ENCODE data around the gene GAREM2.
A peak's percentile ranks its signal among the peaks of the same experiment; 100 is the strongest.
"Not testable (repeated sequence)": the region's sequence is repeated elsewhere in the genome, so short reads cannot be mapped to it uniquely, and the experiment has no call there.

The GAREM2 gene

DNA sequence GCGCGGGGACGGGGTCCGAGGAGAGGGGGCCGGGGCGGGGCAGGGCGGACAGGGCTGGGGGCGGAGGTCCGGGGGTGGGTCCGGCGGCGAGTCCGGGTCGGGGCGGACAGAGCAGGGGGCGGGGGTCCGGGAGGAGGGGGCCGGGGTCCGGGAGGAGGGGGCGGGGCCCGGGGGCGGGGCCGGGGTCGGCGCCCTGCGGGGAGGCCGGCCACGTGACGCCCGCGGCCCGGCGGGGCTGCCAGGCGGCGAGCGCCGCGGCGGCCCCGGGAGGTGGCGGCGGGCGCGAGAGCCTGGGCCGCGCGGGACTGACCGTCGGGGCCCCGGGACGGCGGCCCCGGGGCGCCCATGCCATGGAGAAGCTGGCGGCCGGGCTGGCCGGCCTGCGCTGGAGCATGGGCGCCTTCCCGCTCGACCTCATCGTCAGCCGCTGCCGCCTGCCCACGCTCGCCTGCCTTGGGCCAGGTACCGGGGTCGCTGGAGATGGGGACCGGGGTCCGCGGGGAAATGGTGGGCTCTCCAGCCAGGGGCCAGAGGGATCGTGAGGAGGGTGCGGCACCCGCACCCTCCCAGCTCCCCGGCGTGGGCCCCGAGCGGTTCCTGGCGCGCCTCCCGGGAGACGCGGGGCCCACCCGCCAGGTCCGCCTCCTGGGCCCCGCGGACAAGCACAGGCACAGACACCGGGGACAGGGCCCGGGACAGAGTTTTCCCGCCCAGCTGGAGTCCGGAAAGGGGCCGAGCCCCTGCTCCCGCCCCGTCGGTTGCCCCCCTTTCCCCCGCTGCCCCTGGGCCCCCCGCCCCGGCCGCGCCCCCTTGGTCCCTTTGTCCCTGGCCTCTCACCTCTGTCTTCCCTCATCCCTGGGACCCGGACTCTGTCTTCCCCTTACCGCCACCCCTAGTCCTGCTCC lies at the start of gene GAREM2:
Gene GAREM2 (plus strand): TSS at position 218 of the 905 bp plus-strand sequence. CDS start 133 bp downstream, at position 351.
- no peak for DNase-seq (ENCODE audit: low read depth in 2 of 2)

DNA sequence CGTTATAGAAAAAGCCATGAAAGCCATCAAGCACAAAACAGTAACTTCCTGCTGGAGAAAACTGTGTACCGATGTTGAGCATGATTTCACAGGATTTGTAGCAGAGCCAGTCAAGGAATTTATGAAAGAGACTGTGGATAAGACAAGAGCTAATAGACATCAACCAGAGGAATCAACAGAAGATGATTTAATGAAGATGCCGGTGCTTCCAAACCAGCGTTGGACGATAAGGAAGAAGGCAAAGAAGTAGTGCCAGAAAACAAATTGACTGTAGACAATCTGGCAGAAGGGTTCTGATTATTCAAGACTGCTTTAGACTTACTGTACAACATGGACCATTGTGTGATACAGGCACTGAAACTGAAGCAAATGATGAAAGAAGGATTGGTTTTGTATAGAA lies 49.5 kb upstream of the GAREM2 start:
- no peak for DNase-seq (ENCODE audit: low read depth in 2 of 2)

- no peak for DNase-seq (ENCODE audit: low read depth in 2 of 2)
Measured at GRCh38 chr2:26126074-26126473, 46.8 kb upstream of the GAREM2 start.

DNA sequence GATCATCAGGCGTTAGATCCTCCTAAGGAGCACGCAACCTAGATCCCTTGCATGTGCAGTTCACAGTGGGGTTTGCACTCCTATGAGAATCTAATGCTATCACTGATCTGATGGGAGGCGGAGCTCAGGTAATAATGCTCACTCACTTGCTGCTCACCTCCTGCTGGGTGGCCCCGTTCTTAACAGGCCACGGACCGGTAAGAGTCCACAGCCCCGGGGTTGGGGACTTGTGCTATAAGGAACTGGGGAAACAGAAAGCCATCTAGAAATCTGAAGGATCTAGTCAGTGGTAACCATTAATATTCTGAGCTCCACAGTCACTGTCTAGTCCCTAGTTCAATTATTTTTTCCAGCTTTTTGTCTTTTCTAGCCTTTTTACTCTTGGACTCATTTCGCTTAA lies 44.7 kb upstream of the GAREM2 start:
- DNase-seq (ENCODE audit: low read depth in 2 of 2): no peak

- no peak for DNase-seq (ENCODE audit: low read depth in 2 of 2)
Measured at GRCh38 chr2:26130763-26131162, 42.1 kb upstream of the GAREM2 start.

GRCh38 chr2:26136451-26136850 lies 36.4 kb upstream of the GAREM2 start:
- no peak for DNase-seq (ENCODE audit: low read depth in 2 of 2)

DNA sequence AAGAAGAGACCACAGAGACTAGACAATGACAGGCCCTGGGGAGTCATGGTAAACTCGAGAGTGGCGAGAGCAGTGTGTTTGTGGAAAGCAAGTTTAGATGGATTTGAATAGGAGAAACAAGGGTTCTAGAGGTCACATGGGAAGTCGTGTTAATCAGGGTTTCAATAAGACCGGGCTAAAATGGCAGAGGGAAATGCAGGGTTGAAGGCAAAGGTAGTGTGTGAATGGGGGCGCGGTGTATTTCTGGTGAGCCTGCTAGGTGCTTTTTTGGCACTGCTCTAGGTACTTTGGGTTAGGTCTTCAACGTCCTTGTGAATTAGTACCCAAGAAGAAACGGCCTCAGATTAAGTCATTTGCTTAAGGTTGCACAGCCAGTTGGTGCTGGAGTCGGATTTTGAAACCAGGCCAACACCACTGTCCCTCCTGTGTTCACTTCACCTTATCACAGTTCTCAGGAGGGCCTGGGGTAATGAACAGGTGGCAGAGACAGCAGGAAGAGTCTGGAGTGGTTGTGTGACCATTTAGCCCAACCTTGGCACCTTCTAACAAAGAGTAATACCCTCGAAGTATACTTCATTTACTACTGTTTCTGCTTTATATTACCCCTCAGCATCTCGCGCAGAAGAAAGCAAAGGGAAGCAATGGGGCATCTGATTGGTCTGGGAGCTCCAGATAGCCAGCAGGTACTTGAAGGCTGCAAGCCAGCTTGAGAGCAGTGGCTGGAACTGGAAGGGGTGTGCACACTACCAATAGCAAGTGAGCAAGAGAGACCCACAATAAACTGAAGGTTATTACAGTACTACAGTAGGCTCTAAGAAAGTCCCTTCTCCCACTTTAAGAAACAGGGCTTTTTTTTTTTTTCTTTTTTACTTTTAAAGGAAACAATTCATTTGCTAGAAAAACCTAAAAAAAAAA lies 33.4 kb upstream of the GAREM2 start:
- DNase-seq (ENCODE audit: low read depth in 2 of 2): no peak

DNA sequence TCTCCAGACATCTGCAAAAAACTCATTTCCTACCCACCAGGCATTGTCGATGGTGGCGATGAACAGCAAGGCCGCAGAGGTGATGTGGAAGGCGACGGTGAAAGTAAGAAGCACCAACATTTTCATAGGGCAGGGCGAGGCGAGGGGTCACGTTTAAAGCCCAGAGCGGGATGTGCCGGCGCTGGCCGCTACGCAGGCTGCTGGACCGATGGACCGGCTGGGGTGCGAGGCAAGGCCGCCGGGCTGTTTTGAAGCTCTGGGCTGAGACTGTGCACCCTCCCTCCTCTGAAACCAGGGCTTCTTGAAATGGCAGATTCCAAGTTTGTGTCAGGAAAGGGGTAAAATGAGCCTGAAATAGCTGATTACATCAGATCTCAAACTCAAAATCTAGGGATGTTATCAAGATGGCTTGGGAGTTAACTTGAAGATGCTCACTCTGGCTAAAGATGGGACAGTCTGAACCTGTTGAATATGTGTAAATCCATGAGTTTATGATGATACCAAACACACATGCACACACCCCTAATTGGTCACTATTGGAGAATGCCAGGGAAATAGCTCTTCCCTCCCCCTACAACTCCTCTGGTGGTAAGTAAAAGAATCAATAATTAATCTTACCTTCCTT lies 31.6 kb upstream of the GAREM2 start:
- DNase-seq (ENCODE audit: low read depth in 2 of 2): no peak

GRCh38 chr2:26144031-26144430 lies 28.9 kb upstream of the GAREM2 start:
- no peak for DNase-seq (ENCODE audit: low read depth in 2 of 2)

GRCh38 chr2:26144953-26145680 lies 27.8 kb upstream of the GAREM2 start:
- DNase-seq (ENCODE audit: low read depth in 2 of 2): peak; percentile 32 to 59

DNA sequence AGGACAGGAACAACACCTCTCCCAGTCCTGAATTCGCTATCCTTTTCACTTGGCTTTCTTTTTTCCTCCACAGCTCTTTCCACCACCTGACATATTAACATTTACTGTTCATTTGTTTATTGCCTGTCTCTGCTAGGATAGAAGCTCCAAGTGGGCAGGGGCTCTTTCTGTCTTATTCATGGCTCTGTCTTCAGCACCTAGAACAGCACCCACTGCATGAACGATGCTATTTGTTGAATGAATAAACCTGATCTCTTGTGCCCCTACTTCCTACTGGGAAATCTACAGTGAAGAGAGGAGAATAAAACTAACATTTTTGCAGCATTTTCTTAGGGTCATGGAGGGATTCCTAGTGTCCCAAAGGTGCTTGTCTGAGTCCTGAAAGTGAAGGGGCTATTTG lies 24.4 kb upstream of the GAREM2 start:
- no peak for DNase-seq (ENCODE audit: low read depth in 2 of 2)

- DNase-seq (ENCODE audit: low read depth in 2 of 2): no peak
Measured at GRCh38 chr2:26150243-26150642, 22.6 kb upstream of the GAREM2 start.

- no peak for DNase-seq (ENCODE audit: low read depth in 2 of 2)
Measured at GRCh38 chr2:26157580-26157979, 15.3 kb upstream of the GAREM2 start.

GRCh38 chr2:26161926-26162325 lies 11.0 kb upstream of the GAREM2 start:
- no peak for DNase-seq (ENCODE audit: low read depth in 2 of 2)

GRCh38 chr2:26162963-26163362 lies 9.9 kb upstream of the GAREM2 start:
- DNase-seq (ENCODE audit: low read depth in 2 of 2): no peak

GRCh38 chr2:26164231-26164630 lies 8.7 kb upstream of the GAREM2 start:
- DNase-seq (ENCODE audit: low read depth in 2 of 2): no peak

DNA sequence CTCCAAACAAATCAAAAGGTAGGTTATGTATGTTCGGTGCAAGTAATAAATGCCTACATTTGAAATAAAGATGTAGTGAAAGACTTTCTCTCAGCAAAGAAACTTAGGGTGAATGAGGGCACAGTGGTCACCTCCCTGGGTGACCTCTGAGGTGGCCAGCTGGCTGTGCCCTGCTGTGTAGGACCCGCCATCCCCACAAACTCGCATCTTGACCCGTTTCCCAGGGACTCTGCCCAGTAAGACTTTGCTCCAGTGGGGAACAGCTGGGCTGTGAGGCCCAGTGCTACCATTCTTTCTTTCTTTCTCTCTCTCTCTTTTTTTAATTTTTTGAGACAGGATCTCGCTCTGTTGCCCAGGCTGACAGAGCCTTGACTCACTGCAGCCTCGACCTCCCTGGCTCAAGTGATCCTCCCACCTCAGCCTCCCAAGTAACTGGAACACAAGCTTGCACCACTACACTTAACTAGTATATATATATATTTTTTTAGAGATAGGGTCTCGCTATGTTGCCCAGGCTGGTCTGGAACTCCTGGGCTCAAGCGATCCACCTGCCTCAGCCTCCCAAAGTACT lies 8.2 kb upstream of the GAREM2 start:
- no peak for DNase-seq (ENCODE audit: low read depth in 2 of 2)

GRCh38 chr2:26165403-26165802 lies 7.5 kb upstream of the GAREM2 start:
- no peak for DNase-seq (ENCODE audit: low read depth in 2 of 2)

DNA sequence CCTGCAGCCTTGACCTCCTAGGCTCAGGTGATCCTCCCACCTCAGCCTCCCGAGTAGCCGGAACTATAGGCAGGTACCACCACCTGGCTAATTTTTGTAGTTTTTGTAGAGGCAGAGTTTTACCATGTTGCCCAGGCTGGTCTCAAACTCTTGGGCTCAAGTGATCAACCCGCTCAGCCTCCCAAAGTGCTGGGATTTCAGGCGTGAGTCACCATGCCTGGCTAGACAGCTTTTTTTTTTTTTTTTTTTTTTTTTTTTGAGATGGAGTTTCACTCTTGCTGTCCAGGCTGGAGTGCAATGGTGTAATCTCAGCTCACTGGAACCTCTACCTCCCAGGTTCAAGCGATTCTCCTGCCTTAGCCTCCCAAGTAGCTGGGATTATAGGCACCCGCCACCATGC lies 6.3 kb upstream of the GAREM2 start:
- not testable (repeated sequence) for DNase-seq (ENCODE audit: low read depth in 2 of 2)

- no peak for DNase-seq (ENCODE audit: low read depth in 2 of 2)
Measured at GRCh38 chr2:26168785-26169184, 4.1 kb upstream of the GAREM2 start.

DNA sequence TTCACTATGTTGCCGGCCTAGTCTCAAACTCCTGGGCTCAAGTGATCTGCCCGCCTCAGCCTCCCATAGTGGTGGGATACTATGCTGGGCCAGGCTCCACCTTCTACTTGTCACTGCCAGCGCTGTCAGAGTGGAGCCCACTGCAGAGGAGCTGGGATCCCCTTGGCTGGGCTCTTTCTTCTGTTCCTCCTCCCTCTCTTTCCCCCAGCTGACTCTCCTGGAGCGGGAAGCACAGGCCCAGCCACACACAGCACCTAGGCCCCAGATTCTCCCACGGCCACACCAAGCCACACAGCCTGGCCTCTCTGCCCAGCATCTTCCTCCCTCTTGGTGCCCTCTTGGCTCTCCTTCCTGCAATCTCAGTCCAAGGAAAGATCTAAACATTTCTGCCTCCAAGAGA lies 3.7 kb upstream of the GAREM2 start:
- no peak for DNase-seq (ENCODE audit: low read depth in 2 of 2)
